GM18511 (cell line): ENCODE results near the gene PDLIM5.

ENCODE experiments used
- ATAC-seq: cut with Tn5 transposase; IDR thresholded peaks from one replicate; pipeline ENCODE4 v1.9.1; 2021; ENCODE audit warnings: mild to moderate bottlenecking, moderate library complexity; ENCODE audit not compliant: unreplicated experiment

The PDLIM5 gene

DNA sequence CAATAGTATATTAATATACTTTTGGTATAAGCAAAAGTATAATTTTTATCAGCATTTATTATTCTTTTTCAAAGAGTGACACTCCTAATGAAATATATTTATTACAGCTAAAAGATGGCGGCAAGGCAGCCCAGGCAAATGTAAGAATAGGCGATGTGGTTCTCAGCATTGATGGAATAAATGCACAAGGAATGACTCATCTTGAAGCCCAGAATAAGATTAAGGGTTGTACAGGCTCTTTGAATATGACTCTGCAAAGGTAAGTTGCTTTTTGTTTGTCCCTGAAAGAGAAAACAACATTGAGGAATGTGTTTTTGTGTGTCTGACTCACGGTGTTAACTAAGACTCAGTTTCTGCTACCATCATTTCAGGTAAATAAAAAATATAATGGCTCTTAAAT is 71.9 kb downstream of the PDLIM5 start:
- no peak for ATAC-seq

DNA sequence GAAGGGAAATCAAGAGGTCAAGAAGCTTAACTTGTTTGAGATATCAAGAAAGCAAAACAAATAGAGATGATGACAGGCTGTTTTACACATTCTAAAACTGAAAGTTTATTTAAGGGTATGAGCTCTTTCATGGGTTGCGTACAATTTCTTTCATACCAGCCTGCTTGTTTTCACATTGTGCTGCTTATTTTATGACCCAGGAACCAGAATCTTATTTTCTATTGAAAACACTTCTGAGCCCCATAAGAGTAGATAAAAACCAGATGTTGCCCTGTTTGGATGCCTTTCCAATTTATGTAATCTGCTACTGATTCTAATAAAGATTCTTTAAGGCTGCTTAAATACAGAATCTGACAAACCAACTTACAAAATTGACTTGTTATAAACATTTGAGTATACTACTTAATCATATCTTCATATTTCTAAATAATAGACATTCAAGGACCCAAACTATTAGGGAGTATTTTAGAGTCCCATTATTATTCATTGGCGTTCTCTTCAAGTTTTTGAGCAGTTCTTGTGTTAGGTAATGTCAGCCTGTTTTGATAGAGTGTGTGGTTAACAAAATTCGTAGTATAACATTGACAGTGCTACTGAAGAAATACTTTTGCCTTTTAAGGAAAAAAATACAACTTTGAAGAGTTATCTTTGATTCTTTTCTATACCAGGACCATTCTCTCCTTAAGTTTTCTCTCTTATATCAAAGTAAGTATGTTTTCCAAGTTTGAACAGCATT is 74.4 kb downstream of the PDLIM5 start:
- ATAC-seq = peak; percentile 83

DNA sequence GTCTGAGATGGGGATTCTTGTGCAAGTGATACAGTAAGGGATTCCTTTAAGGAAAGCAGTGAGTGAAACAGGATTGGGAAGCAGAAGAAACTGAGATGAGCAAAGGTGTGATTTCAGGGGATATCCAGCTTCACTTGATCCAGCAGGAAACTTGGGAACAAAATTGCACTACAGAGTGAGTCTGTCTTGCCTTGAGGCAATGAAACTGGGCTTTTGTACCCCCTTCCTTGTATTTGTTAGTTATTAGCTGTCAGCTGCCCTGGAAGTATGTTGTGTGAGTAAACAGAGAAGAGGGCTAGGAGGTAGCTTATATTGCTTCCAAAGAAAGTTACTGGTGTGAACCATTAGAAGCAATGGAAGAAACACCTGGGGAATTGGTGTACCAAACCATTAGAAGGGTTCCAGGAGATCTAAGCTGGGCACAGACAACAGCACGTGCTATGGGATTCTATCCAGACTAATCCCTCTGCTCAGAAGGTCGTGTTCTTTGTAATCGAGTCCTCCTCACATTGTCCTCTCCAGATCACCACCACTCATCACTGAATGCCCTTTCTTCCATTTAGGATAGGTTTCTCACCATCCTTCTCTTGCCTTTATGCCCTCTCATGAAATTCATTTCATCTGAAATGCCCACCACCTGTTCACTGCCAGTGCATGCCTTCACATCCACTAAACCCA is 76.0 kb downstream of the PDLIM5 start:
- ATAC-seq = no peak

DNA sequence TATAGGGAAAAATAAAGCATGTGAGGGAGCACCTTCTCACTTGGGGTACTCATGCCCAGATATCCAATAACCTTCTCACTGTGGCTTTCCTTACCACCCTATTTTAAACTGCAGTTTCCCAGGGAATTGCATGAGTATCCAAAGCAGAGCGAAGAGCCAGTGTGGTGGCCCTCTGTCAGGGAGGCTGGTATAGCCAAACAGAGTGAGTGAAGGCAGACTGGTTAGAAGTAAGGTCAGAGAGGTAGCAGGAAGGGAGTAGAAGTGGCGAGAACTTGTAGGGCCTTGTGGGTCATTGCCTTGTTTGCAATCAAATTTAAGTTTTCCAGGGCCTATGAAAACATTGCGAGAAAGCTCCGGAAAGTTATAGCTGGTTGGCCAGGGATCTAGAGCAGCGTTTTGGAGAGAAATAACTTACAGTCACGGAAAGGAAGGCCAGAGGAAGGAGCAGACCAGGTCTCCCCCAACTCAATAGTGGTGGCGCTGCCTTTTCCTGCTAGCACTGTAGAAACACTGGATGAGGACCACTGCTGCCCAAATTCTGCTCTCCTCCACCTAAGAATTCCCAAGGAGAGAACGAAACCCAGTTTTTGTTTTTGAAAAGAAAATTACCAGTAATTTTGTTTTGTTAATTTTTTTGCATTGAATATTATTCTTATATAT is 77.2 kb downstream of the PDLIM5 start:
- ATAC-seq = no peak

DNA sequence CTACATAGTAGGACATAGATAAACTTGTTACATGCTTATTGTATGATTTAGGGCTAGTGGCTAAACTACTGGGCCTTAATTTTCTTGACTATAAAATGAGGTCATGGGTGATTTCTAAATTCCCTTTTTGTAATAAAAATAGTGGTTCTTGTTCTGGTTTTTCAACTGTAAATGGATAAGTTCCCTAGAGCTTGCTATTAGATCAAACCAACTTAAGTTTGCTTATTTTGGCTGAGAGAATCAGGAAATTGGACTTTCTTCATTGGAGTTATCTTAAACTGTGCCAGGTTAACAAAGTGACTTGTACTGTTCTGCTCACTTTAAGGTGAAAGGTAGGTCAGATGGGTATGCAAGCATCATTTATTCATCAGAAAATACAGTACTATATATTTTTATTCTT is 78.3 kb downstream of the PDLIM5 start:
- no peak for ATAC-seq

DNA sequence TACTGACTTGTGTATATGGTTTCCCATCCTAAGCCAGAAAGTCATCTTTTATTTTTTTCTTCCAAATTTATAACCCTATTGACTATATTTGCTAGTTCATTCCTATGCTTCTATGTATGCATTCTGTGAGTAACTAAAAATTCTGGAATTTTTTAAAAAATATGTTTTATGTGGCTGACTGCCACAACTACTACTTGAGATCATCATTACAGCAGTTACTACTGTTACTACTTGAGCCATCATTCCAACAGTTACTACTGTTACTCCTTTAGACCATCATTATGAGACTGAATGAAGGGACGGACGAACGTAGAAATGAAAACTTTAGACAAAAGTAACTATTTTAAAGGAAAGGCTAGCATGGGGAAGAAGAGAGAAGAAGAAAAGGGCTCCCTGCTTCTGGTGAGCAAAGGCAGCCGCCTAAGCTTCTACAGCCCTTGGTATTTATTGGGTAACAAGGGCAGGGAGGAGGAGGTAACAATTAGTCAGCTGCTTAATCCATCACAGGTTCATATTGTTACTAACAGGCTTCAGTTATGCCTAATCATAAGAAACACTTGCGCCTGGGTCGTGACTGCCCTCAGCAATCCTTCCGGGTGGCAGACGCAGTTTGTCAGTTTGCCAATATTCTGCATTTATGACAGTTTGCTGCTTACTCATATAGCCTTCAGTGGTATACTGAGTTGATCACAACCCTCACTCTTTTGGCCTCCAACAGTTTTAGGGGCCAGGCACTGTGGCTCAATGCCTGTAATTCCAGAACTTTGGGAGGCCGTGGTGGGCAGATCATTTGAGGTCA is 80.4 kb downstream of the PDLIM5 start:
- no peak for ATAC-seq

DNA sequence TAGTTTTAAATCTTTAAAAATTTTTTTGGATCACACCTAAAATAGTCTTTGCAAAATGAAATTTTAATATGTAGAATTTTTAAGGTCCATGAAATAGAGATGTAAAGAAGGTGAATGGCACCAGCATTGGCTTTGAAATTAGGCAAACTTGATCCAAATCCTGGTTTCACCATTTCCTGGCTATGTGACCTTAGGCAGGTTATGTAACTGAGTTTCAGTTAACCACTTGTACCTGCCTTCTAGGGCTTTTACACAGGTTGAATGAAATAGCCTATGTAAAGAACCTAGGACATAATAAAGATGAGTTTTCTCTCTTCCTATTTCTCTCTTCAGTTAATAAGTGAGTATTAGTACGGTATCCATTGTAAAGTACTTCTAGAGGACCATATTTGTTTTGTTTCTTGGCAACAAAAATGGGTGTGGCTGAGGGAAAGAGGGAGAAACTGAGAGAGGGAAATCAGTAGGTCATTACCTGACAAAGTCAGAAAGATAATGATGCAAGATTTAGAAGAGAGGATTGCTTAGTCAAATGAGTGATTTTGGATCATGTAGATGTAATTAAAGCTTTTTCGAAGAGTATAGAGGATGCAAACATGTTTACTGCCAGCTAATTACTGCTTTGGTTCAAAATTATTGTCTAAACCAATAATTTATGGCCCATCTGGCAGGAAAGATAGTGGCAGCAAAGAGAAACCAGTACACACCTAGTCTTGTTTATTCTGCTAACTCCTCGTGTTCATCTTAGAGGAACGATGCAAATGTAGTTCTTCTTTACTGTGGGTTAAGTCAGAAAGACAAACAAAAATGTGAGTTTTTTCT is 81.9 kb downstream of the PDLIM5 start:
- no peak for ATAC-seq

DNA sequence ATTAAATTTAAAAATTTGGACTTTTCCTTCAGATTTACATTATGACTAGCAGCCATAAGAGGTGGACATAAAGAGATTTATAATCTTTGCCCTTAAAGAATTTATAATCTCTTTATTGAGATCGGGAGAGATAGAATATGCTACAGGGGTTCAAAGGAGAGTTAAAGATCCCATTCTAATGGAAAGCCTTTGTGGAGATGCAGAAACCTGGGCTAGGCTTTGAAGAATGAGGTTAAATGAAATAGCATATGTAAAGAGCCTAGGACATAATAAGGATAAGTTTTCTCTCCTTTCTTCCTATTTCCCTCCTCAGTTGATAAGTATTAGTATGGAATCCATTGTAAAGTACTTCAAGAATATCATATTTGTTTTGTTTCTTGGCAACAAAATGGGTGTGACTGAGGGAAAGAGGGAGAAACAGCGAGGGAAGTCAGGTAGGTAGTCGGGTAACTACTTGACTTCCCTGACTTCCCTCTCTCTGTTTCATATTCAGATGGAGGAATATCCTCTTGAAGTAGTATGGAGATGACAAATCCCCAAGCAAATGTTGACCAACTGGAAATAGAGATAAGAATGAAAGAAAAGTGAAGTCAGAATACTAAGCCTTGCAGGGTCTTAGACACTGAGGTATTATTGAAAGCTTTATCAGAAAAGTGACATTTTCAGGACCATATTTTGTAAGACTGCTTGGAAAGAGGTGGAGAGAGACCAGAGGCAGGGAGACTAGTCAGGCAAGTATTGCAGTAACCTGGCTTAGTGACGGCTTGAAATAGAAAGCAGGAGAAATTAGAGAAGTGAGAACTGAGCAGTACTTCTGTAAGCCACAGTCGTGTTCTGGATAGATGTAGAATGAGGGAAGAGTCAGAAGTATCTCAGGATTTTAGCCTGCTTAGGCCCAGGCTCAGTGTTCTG is 82.9 kb downstream of the PDLIM5 start:
- ATAC-seq = peak; percentile 96

DNA sequence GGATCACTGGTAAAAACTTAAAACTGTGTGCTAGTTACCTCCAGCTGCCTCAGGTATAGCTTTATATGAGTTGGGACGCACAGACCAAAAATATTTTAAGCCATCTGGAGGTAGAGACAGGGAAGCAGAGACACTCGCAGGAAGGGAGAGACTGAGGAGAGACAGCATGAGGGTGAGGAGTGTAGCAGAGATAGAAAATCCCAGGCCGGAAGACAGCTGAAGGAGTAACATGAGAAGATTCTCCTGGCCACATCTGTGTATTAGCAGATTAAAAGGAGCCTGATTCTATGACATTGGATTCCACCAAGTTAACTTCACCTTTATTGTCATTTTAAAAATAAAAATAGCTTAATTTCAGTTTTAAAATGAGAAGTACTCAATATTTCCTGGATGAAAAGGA is 84.3 kb downstream of the PDLIM5 start:
- ATAC-seq = no peak

DNA sequence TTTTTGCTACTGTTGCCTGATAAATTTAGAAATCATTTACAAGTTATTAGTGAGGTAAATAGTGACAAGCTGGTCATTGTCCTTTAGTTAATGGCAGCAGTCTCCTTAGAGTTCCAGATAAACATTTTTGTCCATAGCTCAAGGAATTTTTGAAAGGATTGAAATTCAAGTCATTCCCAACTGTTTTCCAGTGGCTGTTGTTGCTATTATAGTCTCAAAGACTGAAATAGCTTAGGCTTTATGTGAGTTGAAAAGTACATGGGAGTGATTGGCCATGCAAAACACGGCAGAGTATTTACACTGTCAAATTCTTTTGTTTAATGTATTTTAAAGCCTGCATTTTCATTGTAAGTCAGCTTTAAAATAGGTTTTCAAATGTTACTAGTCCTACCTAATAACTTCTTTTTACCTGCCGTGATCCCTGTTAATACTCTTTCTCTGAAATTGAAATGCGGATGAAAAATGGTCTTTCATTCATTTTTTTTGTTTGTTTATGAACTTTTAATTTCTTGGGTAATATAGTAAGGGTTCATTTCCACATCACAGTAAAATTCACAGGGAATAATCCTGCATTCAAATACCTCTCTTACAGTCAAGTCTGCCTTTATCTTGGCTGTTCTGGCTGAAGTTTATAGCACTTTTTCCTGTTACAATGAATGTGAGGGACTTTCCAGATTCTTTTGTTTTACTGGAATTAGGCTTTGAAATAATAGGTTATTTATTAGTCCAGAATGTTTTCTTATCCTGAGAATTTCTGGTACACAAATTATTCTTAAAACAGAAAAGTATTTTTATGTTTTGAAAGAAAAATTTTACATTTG is 85.1 kb downstream of the PDLIM5 start:
- ATAC-seq = no peak

DNA sequence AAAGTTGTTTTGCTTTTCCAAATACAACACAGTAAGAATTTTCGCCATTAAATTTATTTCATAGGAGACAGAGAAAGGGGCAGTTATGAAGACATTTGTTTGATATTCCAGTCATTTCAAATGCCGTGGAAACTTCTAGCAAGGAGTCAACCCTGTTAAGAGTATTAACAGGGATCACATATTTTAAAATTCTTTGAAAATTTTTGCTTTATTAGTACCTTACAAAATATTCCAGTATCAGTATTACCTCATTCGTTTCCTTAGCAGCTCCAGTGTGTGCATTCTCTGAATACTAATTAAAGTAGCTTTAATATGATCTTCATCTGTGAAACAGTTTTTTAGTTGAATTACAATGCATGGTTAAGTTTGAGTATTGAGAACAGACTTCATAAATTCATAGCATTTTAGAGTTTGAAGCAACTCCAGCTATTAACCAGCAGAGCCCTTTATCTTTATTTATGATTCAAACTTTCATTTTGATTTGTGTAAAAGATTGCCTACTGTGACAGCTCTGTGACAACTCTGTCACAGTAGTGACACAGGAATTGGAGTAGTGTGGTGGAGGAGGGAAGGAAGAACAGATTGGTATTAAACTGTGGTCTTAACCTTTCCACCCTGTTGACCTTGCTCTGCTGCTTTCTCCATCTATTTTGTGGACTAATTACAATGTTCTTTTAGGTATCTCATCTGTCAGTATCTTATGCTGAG is 86.3 kb downstream of the PDLIM5 start:
- no peak for ATAC-seq

DNA sequence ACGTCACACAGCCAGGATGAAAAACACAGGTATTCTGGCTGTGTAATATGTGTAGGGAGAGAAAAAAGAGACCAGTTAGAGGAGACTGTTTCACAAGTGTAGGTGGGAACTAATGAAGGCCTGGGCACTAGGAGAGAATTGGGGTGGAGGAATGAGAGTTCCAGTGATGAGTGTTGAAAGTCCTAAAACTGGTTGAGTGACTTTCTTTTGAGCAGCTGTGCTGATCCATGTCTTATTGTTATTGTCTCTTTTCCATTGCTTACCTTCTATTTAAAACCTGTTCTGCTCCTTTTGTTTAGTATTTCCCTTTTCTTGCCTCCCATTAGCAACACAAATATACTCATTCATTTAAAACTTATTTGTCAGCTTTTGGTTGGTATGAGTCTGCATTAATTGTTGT is 88.7 kb downstream of the PDLIM5 start:
- no peak for ATAC-seq

DNA sequence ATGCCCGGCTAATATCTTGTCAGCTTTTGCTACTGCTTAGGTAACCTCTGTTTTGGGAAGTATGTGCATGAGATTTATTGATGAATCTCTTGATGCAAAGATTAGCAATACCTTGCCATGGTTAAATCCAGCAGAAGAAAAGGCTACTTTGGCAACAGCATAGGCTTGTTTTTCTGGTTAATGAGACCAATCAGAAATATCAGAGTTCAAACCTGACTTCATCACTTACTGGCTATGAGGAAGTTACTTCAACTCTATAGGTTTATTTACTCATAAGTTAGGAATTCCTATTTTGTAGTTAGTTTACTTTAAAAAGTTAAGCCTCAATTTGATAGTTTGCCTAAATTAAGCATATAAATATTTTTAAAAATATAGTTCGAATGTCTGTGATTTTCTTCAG is 93.1 kb downstream of the PDLIM5 start:
- ATAC-seq = no peak

DNA sequence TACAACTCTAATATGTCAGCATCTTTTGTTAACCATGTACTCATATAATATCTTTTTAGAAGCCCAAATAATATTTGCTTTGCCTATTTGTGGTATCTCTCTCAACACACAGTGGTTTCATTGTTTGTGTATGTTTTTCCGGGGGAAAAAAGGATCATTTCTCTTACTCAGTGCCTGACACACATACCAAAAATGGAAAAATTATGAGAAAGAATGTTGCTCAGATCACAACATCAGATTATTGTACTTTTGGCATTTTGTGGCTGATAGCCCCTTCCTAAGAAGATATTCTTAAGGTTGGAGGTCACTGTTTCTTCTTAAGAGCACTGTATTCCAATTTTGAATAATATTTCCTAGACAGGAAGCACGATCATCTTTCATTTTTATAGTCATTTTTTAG is 93.6 kb downstream of the PDLIM5 start:
- no peak for ATAC-seq

DNA sequence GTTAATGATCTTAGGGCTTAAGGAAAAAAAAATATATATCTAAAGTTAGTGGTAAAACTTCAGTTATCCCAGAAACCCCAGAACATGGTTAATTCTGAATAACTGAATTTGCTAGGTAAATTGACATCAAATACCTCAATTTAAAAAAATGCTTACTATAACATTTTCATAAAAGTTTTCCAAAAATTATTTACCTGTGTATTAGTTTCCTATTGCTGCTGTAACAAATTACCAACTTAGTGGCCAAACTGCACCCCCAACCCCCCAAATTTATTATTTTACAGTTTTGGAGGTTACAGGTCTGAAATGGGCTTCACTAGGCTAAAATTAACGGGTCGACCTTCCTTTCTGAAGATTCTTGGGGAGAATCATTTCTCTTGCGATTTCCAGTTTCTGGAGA is 95.2 kb downstream of the PDLIM5 start:
- no peak for ATAC-seq

DNA sequence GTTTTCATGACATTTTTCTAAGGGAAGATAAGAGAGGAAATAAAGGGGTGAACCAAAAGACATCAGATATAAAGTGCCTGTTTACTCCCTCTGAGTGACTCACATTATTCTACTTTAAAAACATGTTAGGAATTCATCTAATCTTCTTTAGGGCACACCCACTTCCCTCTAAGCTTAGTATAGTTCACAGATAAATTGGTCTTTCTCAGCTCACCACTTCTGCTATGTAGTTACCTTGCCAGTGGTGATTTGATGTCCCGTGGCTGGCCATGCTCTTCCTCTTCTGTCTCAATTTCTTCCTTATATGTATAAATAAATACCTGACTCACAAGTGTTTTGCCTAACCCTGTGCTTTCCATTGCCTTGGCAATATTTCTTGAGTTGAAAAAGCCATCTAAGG is 96.8 kb downstream of the PDLIM5 start:
- no peak for ATAC-seq

DNA sequence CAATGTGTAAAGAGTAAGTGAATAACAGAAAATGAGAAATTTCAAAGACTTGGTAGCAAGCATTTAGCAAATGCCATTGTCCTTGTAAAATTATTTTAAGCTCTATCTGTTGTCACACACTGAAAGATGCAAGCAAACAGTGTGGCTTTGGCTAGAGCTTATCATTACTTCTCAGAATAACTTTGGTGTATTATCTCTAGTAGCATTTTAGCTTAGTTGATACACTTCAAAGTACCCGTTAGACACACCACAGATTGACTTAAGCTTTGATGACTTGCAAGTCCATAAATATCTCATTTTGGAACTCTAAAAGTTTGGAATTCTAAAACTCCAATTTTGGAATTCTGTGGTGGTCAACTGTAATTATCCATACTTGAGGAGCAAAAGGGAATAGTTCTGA is 98.6 kb downstream of the PDLIM5 start:
- no peak for ATAC-seq

DNA sequence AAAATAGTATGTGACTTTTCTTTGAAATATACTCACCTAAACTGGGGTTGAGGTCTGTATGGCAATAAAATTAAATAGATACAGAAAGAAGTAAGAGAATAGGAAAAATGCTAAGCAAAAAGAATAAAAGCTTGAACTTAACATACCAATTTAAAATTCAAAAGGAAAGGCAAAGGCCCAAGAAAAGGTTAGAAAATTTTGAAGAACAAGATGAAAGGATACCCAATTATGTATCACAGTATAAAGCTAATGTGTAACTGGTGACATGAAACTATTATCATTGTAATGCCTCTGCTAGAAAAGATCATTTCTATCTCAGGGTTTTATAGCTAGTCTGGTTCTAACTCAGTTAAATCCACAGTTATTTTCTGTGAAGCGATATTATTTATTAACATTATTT is 99.1 kb downstream of the PDLIM5 start:
- no peak for ATAC-seq
